ENCODE data around the gene TNPO2. TPM values are rescaled to one million over a fixed set of nuclear protein-coding genes. Genes with fewer than 3 reads are reported as not detected.
"Not testable (repeated sequence)": the region's sequence is repeated elsewhere in the genome, so short reads cannot be mapped to it uniquely, and the experiment has no call there.

TNPO2 gene
- total RNA-seq, 2 experiments from 2014 or later = 47.3 to 47.4 TPM

DNA sequence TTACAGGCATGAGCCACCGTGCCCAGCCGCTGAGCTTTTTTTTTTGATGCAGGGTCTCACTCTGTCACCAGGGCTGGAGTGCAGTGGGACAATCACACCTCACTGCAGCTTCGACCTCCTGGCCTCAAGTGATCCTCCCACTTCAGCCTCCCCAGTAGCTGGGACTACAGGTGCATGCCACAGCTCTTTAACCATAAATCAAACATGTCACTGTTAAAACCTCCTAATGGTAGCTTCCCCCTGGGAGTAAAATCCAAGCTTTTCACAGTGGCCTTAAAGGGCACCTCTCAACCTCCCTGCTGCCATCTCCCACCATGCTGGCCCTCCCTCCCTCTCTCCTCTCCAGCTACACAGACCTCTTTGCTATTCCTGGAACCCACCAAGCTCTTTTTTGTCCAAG lies 37.9 kb downstream of the TNPO2 start:
- Mint-ChIP-seq H3K4me3 (no peak overlapping the region), H3K27ac (no peak overlapping the region), H3K27me3 (no peaks in the 10 kb centered on the region), H3K9me3 (no peaks in the 10 kb centered on the region), H3K4me1 (ENCODE audit: low read depth) (peaks cover 10% of the 10 kb centered on the region), H3K36me3 (ENCODE audit: low read depth) (peaks cover 11% of the 10 kb centered on the region)
- H3K27me3 ChIP-seq (ENCODE audit: control insufficient read depth in 1 of 2, insufficient read depth in 2 of 2, low read length in 2 of 2) = no peaks in the 10 kb centered on the region
- no peaks in the 10 kb centered on the region for H3K36me3 ChIP-seq (ENCODE audit: insufficient read depth, low read length)
- H3K4me3 ChIP-seq (ENCODE audit: low read length) = no peak overlapping the region
- peaks cover 14% of the 10 kb centered on the region for H3K4me1 ChIP-seq (ENCODE audit: insufficient read depth, low read length)
- intact Hi-C loops (cut with DNase I, micrococcal nuclease) = no loop called here
- no peaks in the 10 kb centered on the region for H3K9me3 ChIP-seq (ENCODE audit: control insufficient read depth in 1 of 2, insufficient read depth in 1 of 2, low read length in 2 of 2)
- ChIA-PET CTCF (interaction anchor here (1.1 kb wide), 1 partner anchor 46 kb away, joined by 3 read pairs; no protein-coding TSS in a partner anchor), POLR2A (no interaction called here)
- DNase-seq = no peak
- no peak for ATAC-seq (ENCODE audit: poor library complexity)
- H3K27ac ChIP-seq (ENCODE audit: low read depth in 1 of 2, low read length in 2 of 2) = no peak overlapping the region
- TF ChIP-seq, protein P1, sequence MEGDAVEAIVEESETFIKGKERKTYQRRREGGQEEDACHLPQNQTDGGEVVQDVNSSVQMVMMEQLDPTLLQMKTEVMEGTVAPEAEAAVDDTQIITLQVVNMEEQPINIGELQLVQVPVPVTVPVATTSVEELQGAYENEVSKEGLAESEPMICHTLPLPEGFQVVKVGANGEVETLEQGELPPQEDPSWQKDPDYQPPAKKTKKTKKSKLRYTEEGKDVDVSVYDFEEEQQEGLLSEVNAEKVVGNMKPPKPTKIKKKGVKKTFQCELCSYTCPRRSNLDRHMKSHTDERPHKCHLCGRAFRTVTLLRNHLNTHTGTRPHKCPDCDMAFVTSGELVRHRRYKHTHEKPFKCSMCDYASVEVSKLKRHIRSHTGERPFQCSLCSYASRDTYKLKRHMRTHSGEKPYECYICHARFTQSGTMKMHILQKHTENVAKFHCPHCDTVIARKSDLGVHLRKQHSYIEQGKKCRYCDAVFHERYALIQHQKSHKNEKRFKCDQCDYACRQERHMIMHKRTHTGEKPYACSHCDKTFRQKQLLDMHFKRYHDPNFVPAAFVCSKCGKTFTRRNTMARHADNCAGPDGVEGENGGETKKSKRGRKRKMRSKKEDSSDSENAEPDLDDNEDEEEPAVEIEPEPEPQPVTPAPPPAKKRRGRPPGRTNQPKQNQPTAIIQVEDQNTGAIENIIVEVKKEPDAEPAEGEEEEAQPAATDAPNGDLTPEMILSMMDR (IDR thresholded peaks at IDR 0.05) = no peak

DNA sequence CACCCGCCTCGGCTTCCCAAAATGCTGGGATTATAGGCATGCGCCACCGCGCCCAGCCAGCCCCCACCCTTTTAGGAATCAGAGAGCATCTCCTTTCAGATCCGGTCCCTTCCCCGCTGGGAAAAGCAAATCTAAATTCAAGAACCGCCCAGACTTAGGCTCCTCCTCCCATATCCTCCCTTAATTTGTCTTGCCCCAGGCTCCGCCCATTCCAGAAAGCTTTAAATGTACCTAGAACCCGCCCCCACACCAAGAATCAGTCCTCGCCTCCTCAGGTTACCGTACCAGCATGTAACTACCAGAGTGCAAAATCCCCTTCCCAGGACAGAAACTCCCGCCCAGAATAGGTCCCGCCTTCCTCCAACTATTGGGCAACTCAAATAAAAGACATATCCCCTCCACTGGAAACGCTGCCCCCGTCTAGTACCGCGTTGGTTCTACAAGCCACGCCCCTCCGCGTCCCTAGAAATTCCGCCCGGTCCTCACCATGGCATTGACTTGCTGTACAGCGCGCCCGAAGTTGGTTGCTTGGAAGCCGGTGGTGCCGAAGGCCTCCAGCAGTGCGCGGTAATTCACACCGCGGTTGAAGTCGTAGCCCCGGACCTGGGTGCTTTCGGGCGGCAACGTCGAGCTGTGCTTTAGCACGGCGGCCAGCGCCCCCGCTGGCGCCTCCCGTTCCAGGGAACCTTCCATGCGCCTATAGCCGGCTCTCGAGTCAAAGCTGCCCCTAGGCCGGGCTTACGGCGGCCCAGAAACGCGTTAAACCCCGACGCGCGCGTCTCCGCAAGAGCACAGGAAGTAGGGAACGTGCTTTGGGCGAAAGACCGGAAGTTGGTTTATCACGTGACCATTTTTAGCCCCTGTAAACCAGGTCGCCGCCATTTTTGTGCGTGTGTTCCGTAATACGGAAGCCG lies 42.4 kb downstream of the TNPO2 start, which contains the start of gene DHPS:
Gene DHPS (minus strand): TSS at position 807 of the 914 bp plus-strand sequence. CDS start 114 bp downstream, at position 693.
- Histone ChIP-seq H3K4me3 (ENCODE audit: low read length) (peak within 1 kb of the TSS; percentile 93), H3K4me1 (ENCODE audit: insufficient read depth, low read length) (peaks cover 40% of the 10 kb centered on the region), H3K27ac (ENCODE audit: low read depth in 1 of 2, low read length in 2 of 2) (peak within 1 kb of the TSS; percentile 94 to 98), H3K27me3 (ENCODE audit: control insufficient read depth in 1 of 2, insufficient read depth in 2 of 2, low read length in 2 of 2) (no peaks in the 10 kb centered on the region), H3K9me3 (ENCODE audit: control insufficient read depth in 1 of 2, insufficient read depth in 1 of 2, low read length in 2 of 2) (no peaks in the 10 kb centered on the region), H3K36me3 (ENCODE audit: insufficient read depth, low read length) (peaks cover 38% of the 10 kb centered on the region)
- peaks cover 40% of the 10 kb centered on the region for H3K36me3 Mint-ChIP-seq (ENCODE audit: low read depth)
- TF ChIP-seq, protein P1 (IDR thresholded peaks at IDR 0.05) = no peak
- peak within 1 kb of the TSS; percentile 94 for H3K4me3 Mint-ChIP-seq
- ATAC-seq (ENCODE audit: poor library complexity) (peak; percentile 78), DNase-seq (peak; percentile 76 to 99 (median 88))
- intact Hi-C loops (cut with DNase I, micrococcal nuclease) = loop anchor here (1.0 to 5.0 kb wide), 4 partner anchors 12 to 41 kb away; partner anchors contain the start of genes TNPO2 (in 2 of the 2) and FBXW9 (in 1 of the 2)
- POLR2A ChIA-PET = interaction anchor here (0.6 to 3.1 kb wide), 18 partner anchors 9 to 1300 kb away, joined by 3 to 28 read pairs (median 6); partner anchors contain the start of genes FBXW9, GCDH, GET3 and JUNB
- no peaks in the 10 kb centered on the region for H3K27me3 Mint-ChIP-seq
- peak within 1 kb of the TSS; percentile 86 for H3K27ac Mint-ChIP-seq
- H3K9me3 Mint-ChIP-seq = no peaks in the 10 kb centered on the region
- CTCF ChIA-PET = interaction anchor here (1.2 to 2.8 kb wide), 3 partner anchors 12 to 42 kb away, joined by 4 to 8 read pairs (median 6); partner anchors contain the start of gene TNPO2
- H3K4me1 Mint-ChIP-seq (ENCODE audit: low read depth) = peaks cover 32% of the 10 kb centered on the region

DNA sequence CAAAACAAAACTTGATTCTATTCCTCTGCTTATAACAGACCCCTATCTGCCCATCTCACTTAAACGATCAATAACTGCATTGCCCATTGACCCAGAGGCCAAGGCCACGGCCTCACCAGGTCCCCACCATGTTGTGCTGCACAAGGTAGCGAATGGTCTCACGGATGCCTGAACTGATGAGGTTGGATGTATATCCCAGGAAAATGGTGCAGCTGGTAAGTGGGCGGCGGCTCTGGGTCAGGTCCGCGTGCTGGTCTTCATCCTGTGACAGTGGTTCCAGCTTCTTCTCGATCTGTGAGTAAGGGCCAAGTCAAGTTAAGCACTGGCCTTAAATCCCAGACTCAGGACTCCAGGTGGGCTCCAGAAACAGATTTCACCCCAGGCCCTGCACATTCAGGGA lies 43.7 kb downstream of the TNPO2 start:
- TF ChIP-seq, protein P1 (IDR thresholded peaks at IDR 0.05) = no peak
- ATAC-seq (ENCODE audit: poor library complexity) = no peak
- DNase-seq = no peak
- Histone ChIP-seq H3K4me1 (ENCODE audit: insufficient read depth, low read length) (peaks cover 44% of the 10 kb centered on the region), H3K27me3 (ENCODE audit: control insufficient read depth in 1 of 2, insufficient read depth in 2 of 2, low read length in 2 of 2) (no peaks in the 10 kb centered on the region), H3K36me3 (ENCODE audit: insufficient read depth, low read length) (peaks cover 51% of the 10 kb centered on the region), H3K9me3 (ENCODE audit: control insufficient read depth in 1 of 2, insufficient read depth in 1 of 2, low read length in 2 of 2) (no peaks in the 10 kb centered on the region), H3K4me3 (ENCODE audit: low read length) (no peak overlapping the region), H3K27ac (ENCODE audit: low read depth in 1 of 2, low read length in 2 of 2) (no peak overlapping the region)
- Mint-ChIP-seq H3K4me3 (peak overlapping the region; percentile 48), H3K36me3 (ENCODE audit: low read depth) (peaks cover 53% of the 10 kb centered on the region), H3K4me1 (ENCODE audit: low read depth) (peaks cover 35% of the 10 kb centered on the region), H3K27ac (no peak overlapping the region), H3K27me3 (no peaks in the 10 kb centered on the region), H3K9me3 (no peaks in the 10 kb centered on the region)
- intact Hi-C loops (cut with DNase I, micrococcal nuclease) = loop anchor here (2.0 to 5.0 kb wide), 2 partner anchors 42 to 43 kb away; partner anchors contain the start of gene TNPO2 (in 2 of the 2)
- CTCF ChIA-PET = interaction anchor here (2.8 kb wide), 1 partner anchor 43 kb away, joined by 8 read pairs; the partner anchor contains the start of gene TNPO2
- POLR2A ChIA-PET = interaction anchor here (1.4 to 3.1 kb wide), 5 partner anchors 11 to 211 kb away, joined by 4 to 28 read pairs (median 20); partner anchors contain the start of genes FBXW9, GCDH and TNPO2

- H3K27ac Mint-ChIP-seq; H3K9me3 Mint-ChIP-seq; H3K27ac ChIP-seq (ENCODE audit: low read depth in 1 of 2, low read length in 2 of 2); H3K4me3 ChIP-seq (ENCODE audit: low read length); H3K27me3 Mint-ChIP-seq; DNase-seq; H3K9me3 ChIP-seq (ENCODE audit: control insufficient read depth in 1 of 2, insufficient read depth in 1 of 2, low read length in 2 of 2); ATAC-seq (ENCODE audit: poor library complexity); H3K4me3 Mint-ChIP-seq; H3K27me3 ChIP-seq (ENCODE audit: control insufficient read depth in 1 of 2, insufficient read depth in 2 of 2, low read length in 2 of 2): not testable (repeated sequence)
- intact Hi-C loops (cut with DNase I, micrococcal nuclease) = loop anchor here in 1 of 2 experiments (5.0 kb wide), 1 partner anchor 119 kb away; no protein-coding TSS in a partner anchor
- Histone ChIP-seq H3K4me1 (ENCODE audit: insufficient read depth, low read length) (peaks cover 44% of the 10 kb centered on the region), H3K36me3 (ENCODE audit: insufficient read depth, low read length) (peaks cover 68% of the 10 kb centered on the region)
- CTCF ChIA-PET = interaction anchor here (0.8 kb wide), 1 partner anchor 9 kb away, joined by 3 read pairs; a partner anchor contains a TSS
- Mint-ChIP-seq H3K4me1 (ENCODE audit: low read depth) (peaks cover 35% of the 10 kb centered on the region), H3K36me3 (ENCODE audit: low read depth) (peaks cover 70% of the 10 kb centered on the region)
- POLR2A ChIA-PET = interaction anchor here (0.6 to 1.1 kb wide), 2 partner anchors 9 to 13 kb away, joined by 3 to 4 read pairs; a partner anchor contains a TSS
Measured at GRCh38 chr19:12678039-12678438, 45.7 kb downstream of the TNPO2 start.

Data from CD4-positive, alpha-beta T cell (primary cell).